ENCODE data around the gene ZNF716. TPM values are rescaled to one million over a fixed set of nuclear protein-coding genes. Genes with fewer than 3 reads are reported as not detected.

Gene ZNF716
- total RNA-seq, 1 experiment from 2014 or later, result not detected

DNA sequence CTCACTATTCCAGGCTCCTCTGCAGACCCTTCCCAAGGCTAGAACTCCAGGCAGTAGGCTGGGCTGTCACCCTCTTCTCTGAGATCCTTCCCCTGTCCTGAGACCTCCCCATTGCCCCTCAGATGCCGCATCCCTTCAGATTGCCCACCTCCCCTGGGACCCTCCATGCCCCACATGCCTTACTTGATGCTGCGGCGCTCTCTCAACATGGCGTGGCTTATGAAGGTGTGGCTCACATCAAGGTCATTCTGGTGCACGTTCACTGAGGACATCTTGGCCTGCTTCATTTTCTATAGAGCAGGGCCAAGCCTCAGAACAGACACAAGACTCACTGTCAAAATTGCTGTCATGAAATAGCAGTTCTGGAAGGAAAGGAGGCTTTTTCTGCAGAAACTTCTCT is 34.7 kb upstream of the ZNF716 start:
- Histone ChIP-seq H4K8ac (replicated peaks; ENCODE audit: insufficient read length, low read depth, low read length) (no peak overlapping the region), H3K27me3 (ENCODE audit: insufficient read depth, low read length) (no peaks in the 10 kb centered on the region), H3K14ac (ENCODE audit: insufficient read depth, low read length) (no peak overlapping the region), H3K4ac (ENCODE audit: low read depth, low read length) (no peak overlapping the region), H3K9ac (ENCODE audit: extremely low read depth, insufficient read length, low read length) (no peak overlapping the region), H2BK20ac (ENCODE audit: low read depth, low read length, poor library complexity, severe bottlenecking) (no peak overlapping the region), H3K79me1 (ENCODE audit: insufficient read depth, low read depth, low read length, poor library complexity, severe bottlenecking) (no peaks in the 10 kb centered on the region), H4K91ac (ENCODE audit: insufficient read length, low read depth, low read length) (no peak overlapping the region), H2BK12ac (ENCODE audit: insufficient read length, low read depth, low read length) (no peak overlapping the region), H3K23ac (ENCODE audit: insufficient read length, low read depth, low read length) (no peak overlapping the region), H3K18ac (ENCODE audit: insufficient read length, low read depth, low read length) (no peak overlapping the region), H3K27ac (ENCODE audit: insufficient read length, low read depth, low read length) (no peak overlapping the region), H3K79me2 (ENCODE audit: insufficient read depth, low read length) (no peaks in the 10 kb centered on the region), H4K5ac (ENCODE audit: insufficient read length, low read depth, low read length) (no peak overlapping the region), H2BK15ac (ENCODE audit: low read depth, low read length) (no peak overlapping the region), H3T11ph (ENCODE audit: low read length) (no peak overlapping the region), H3K4me1 (ENCODE audit: insufficient read depth, low read length) (no peaks in the 10 kb centered on the region), H3K9me3 (ENCODE audit: control insufficient read depth, low read depth, low read length) (peaks cover 77% of the 10 kb centered on the region), H2AK5ac (ENCODE audit: insufficient read length, low read length) (no peak overlapping the region), H2BK120ac (ENCODE audit: low read depth, low read length, poor library complexity, severe bottlenecking) (no peak overlapping the region), H2AFZ (ENCODE audit: low read length) (no peak overlapping the region), H3K23me2 (ENCODE audit: insufficient read length, low read depth, low read length, poor library complexity, severe bottlenecking) (no peaks in the 10 kb centered on the region), H3K56ac (ENCODE audit: insufficient read length, low read depth, low read length) (no peak overlapping the region), H2BK5ac (ENCODE audit: insufficient read length, low read length) (no peak overlapping the region), H4K20me1 (ENCODE audit: control insufficient read depth, insufficient read depth, insufficient read length) (no peaks in the 10 kb centered on the region), H3K4me2 (ENCODE audit: insufficient read depth, insufficient read length, low read length) (no peak overlapping the region)
- Mint-ChIP-seq H3K27ac (no peak overlapping the region), H3K4me3 (no peak overlapping the region), H3K9me3 (peaks cover 93 to 94% of the 10 kb centered on the region in 2 experiments), H3K4me1 (no peaks in the 10 kb centered on the region), H3K27me3 (ENCODE audit: low read depth) (peaks cover 5% of the 10 kb centered on the region), H3K36me3 (ENCODE audit: insufficient read depth in 1 of 3, low read depth in 3 of 3) (peaks cover 14 to 22% (median 20%) of the 10 kb centered on the region in 3 experiments; a peak in 6 of 7 replicates)
- no peak for DNase-seq
- WGBS (ENCODE audit: extremely low coverage, insufficient read length, low lambda C conversion rate), result no CpG with 5 or more reads among the region's 5 CpGs
- TF ChIP-seq, protein P1, sequence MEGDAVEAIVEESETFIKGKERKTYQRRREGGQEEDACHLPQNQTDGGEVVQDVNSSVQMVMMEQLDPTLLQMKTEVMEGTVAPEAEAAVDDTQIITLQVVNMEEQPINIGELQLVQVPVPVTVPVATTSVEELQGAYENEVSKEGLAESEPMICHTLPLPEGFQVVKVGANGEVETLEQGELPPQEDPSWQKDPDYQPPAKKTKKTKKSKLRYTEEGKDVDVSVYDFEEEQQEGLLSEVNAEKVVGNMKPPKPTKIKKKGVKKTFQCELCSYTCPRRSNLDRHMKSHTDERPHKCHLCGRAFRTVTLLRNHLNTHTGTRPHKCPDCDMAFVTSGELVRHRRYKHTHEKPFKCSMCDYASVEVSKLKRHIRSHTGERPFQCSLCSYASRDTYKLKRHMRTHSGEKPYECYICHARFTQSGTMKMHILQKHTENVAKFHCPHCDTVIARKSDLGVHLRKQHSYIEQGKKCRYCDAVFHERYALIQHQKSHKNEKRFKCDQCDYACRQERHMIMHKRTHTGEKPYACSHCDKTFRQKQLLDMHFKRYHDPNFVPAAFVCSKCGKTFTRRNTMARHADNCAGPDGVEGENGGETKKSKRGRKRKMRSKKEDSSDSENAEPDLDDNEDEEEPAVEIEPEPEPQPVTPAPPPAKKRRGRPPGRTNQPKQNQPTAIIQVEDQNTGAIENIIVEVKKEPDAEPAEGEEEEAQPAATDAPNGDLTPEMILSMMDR (conservative IDR thresholded peaks at IDR 0.05), result no peak
